HG02623 (cell line): ENCODE data around the gene GPR107.

ENCODE experiments used
- ATAC-seq: cut with Tn5 transposase; IDR thresholded peaks from one replicate; pipeline ENCODE4 v1.9.1; 2021; ENCODE audit warnings: moderate library complexity; ENCODE audit not compliant: unreplicated experiment

The GPR107 gene

GRCh38 chr9:130053109-130053503, 600 bp upstream of the GPR107 start:
- no peak for ATAC-seq

GRCh38 chr9:130054325-130054786, 650 bp downstream of the GPR107 start:
- no peak for ATAC-seq

GRCh38 chr9:130054820-130055219, 1.1 kb downstream of the GPR107 start:
- no peak for ATAC-seq

- ATAC-seq: no peak
These were observed 4.4 kb downstream of the GPR107 start for GRCh38 chr9:130058154-130058553.

- no peak for ATAC-seq
These were observed 5.2 kb downstream of the GPR107 start for GRCh38 chr9:130058887-130059286.

GRCh38 chr9:130060296-130060695, 6.6 kb downstream of the GPR107 start:
- ATAC-seq: no peak

GRCh38 chr9:130062750-130063149, 9.0 kb downstream of the GPR107 start:
- no peak for ATAC-seq

GRCh38 chr9:130064621-130065020, 10.9 kb downstream of the GPR107 start:
- no peak for ATAC-seq

GRCh38 chr9:130069048-130069447, 15.3 kb downstream of the GPR107 start:
- ATAC-seq: no peak

- no peak for ATAC-seq
These were observed 19.0 kb downstream of the GPR107 start for GRCh38 chr9:130072515-130073235.

- ATAC-seq: no peak
These were observed 19.7 kb downstream of the GPR107 start for GRCh38 chr9:130073373-130073772.

- ATAC-seq: no peak
These were observed 24.8 kb downstream of the GPR107 start for GRCh38 chr9:130078547-130078946.

- no peak for ATAC-seq
These were observed 30.6 kb downstream of the GPR107 start for GRCh38 chr9:130084337-130084736.

GRCh38 chr9:130088051-130088450, 34.3 kb downstream of the GPR107 start:
- no peak for ATAC-seq

- ATAC-seq: no peak
These were observed 35.4 kb downstream of the GPR107 start for GRCh38 chr9:130089141-130089540.

GRCh38 chr9:130090915-130091314, 37.2 kb downstream of the GPR107 start:
- no peak for ATAC-seq

- ATAC-seq: no peak
These were observed 39.2 kb downstream of the GPR107 start for GRCh38 chr9:130092910-130093309.

- no peak for ATAC-seq
These were observed 42.2 kb downstream of the GPR107 start for GRCh38 chr9:130095872-130096271.

GRCh38 chr9:130100681-130101080, 47.0 kb downstream of the GPR107 start:
- no peak for ATAC-seq

- ATAC-seq: no peak
These were observed 48.2 kb downstream of the GPR107 start for GRCh38 chr9:130101915-130102314.

- ATAC-seq: no peak
These were observed 50.9 kb downstream of the GPR107 start for GRCh38 chr9:130104491-130105193.

GRCh38 chr9:130106860-130107233, 53.1 kb downstream of the GPR107 start:
- no peak for ATAC-seq
